BE2C (cell line): ENCODE results near the gene LDLRAD4.

ENCODE experiments used
- DNase-seq: peaks from one replicate; pipeline ENCODE4 v3.0.0-alpha.2; 2020
- H3K27me3 ChIP-seq: fragments of 250-450 bp; sonication (Bioruptor Pico); 2 replicates; pipeline ENCODE4 v1.5.1; 2020; ENCODE audit warnings: mild to moderate bottlenecking
- H3K36me3 ChIP-seq: fragments of 250-450 bp; sonication (Bioruptor Pico); 2 replicates; pipeline ENCODE4 v1.5.1; 2020; ENCODE audit warnings: mild to moderate bottlenecking
- H3K4me1 ChIP-seq: fragments of 250-450 bp; sonication (Bioruptor Pico); 2 replicates; pipeline ENCODE4 v1.5.1; 2020
- H3K4me3 ChIP-seq: 2 replicates; pipeline ENCODE4 v1.5.1; 2011; ENCODE audit warnings: low read depth, low read length
- H3K9me3 ChIP-seq: fragments of 250-450 bp; sonication (Bioruptor Pico); 2 replicates; pipeline ENCODE4 v1.5.1; 2020
- TF ChIP-seq, protein P1 (sequence below): IDR thresholded peaks from 2 replicates; pipeline ENCODE4 v1.5.1; 2012; ENCODE audit warnings: mild to moderate bottlenecking, low read depth, low read length

LDLRAD4 gene

DNA sequence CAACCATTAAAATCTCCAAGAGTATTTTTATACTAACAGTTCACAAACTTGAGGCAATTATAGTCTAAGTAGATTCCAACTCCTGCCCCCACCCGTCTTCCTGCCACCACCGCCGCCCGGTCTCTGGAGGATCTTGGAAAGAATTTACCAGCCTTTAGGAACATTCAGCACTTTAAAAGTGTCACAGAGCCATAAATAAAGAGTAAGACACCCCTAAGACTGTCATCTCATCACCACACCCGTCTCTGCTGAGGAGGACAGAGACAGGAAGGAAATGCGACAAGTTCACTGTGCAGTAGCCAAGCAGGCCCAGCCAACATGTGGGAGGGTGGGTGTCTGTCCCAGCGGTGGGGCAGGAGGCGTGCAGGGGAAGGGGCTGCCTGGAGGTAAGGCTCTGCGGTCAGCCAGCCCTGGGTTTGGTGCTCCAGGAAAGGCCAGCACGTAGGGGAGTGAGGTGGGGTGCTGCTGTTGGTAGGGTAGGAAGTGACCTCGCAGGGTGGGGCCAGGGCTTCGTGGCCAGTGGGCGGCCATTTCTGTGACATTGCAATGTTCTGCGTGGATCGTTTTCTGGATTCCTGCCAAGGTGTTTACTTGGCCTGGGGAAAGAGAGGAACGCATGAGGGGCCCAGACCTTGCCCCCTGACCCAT, 396.2 kb downstream of the LDLRAD4 start:
- H3K4me3 ChIP-seq = no peak overlapping the region
- no peak for DNase-seq
- TF ChIP-seq, protein P1, sequence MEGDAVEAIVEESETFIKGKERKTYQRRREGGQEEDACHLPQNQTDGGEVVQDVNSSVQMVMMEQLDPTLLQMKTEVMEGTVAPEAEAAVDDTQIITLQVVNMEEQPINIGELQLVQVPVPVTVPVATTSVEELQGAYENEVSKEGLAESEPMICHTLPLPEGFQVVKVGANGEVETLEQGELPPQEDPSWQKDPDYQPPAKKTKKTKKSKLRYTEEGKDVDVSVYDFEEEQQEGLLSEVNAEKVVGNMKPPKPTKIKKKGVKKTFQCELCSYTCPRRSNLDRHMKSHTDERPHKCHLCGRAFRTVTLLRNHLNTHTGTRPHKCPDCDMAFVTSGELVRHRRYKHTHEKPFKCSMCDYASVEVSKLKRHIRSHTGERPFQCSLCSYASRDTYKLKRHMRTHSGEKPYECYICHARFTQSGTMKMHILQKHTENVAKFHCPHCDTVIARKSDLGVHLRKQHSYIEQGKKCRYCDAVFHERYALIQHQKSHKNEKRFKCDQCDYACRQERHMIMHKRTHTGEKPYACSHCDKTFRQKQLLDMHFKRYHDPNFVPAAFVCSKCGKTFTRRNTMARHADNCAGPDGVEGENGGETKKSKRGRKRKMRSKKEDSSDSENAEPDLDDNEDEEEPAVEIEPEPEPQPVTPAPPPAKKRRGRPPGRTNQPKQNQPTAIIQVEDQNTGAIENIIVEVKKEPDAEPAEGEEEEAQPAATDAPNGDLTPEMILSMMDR = no peak
- H3K4me1 ChIP-seq = no peaks in the 10 kb centered on the region
- H3K27me3 ChIP-seq = no peaks in the 10 kb centered on the region
- H3K9me3 ChIP-seq = no peaks in the 10 kb centered on the region
- H3K36me3 ChIP-seq = no peaks in the 10 kb centered on the region

DNA sequence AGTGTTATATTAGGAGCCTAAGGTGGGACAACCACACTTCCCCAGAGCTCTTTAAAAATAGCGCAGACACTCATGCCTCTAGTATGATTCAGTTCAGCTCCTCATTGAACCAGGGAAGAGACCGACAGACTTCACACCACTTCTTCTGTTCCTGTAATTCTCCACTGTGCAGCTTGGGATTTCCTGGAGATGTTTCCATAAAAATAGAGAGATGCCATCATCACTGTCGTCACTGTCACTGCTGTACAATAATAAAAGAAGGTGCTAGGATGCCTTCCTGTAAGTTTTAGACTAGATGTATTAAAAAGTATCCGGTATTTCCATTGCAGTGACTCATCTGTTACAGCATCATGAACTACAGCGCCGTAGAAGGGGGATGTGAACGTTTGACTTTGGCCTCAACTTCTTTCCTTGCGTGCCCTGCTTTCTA, 396.9 kb downstream of the LDLRAD4 start:
- no peak overlapping the region for H3K4me3 ChIP-seq
- DNase-seq = no peak

GRCh38 chr18:13616041-13616440, 397.5 kb downstream of the LDLRAD4 start:
- Histone ChIP-seq H3K9me3 (no peaks in the 10 kb centered on the region), H3K4me3 (no peak overlapping the region), H3K36me3 (no peaks in the 10 kb centered on the region), H3K27me3 (no peaks in the 10 kb centered on the region), H3K4me1 (no peaks in the 10 kb centered on the region)
- no peak for DNase-seq
- TF ChIP-seq, protein P1 = no peak

More for the DNA sequence above, 396.9 kb downstream of the LDLRAD4 start:
- Histone ChIP-seq H3K27me3 (no peaks in the 10 kb centered on the region), H3K9me3 (no peaks in the 10 kb centered on the region), H3K4me1 (no peaks in the 10 kb centered on the region), H3K36me3 (no peaks in the 10 kb centered on the region)
- TF ChIP-seq, protein P1 = no peak

GRCh38 chr18:13616525-13617035, 398.0 kb downstream of the LDLRAD4 start:
- H3K9me3 ChIP-seq = no peaks in the 10 kb centered on the region
- no peaks in the 10 kb centered on the region for H3K36me3 ChIP-seq
- no peaks in the 10 kb centered on the region for H3K27me3 ChIP-seq
- no peak for DNase-seq
- no peak overlapping the region for H3K4me3 ChIP-seq
- no peaks in the 10 kb centered on the region for H3K4me1 ChIP-seq
- TF ChIP-seq, protein P1 = no peak

DNA sequence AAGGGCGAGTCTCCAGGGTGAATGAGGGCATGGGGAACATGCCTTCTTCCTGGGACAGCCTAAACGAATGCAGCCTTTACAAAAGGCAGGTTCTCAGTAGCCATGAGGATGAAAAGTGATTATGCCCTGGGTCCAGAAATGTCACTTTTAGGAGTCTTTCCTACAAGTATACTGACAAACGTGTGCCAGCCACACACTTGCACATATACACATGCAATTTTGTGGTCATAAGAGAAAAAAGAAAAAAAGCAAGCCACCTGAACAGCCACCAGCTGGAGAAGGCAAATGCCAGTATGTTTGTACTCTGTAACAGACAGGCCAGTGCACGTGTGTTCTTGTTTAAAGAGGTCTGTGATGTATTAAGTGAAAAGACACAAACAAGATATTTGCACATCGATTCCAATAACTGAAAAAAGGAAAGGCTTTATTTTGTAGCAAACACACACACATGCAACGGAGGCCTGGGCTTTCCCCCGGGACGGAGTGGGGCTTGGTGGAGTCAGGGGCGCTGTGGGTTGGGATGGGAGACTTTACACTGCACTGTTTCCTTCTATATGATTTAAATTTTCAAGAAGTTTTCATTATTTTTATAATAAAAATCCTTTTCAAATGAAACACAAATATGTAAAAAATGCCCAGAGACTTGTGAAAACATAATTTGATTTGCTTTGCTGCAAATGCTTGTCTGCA, 399.4 kb downstream of the LDLRAD4 start:
- Histone ChIP-seq H3K4me1 (no peaks in the 10 kb centered on the region), H3K9me3 (no peaks in the 10 kb centered on the region), H3K4me3 (no peak overlapping the region), H3K27me3 (no peaks in the 10 kb centered on the region), H3K36me3 (no peaks in the 10 kb centered on the region)
- DNase-seq = no peak
- TF ChIP-seq, protein P1 = no peak
